K562 (cell line): ENCODE data around the gene SVIL. TPM values are rescaled to one million over a fixed set of nuclear protein-coding genes. Genes with fewer than 3 reads are reported as not detected.
"Not testable (repeated sequence)": the region's sequence is repeated elsewhere in the genome, so short reads cannot be mapped to it uniquely, and the experiment has no call there.

Source experiments
- ATAC-seq: fragments of 200-7000 bp; cut with Tn5 transposase; 3 replicates; pipeline ENCODE4 v1.9.1; 2020; ENCODE audit warnings: moderate library complexity
- BruUV-seq: library from RNA; stranded (reverse); fragments of 400-500 nt; replicated peaks from 2 replicates; lab custom pipeline; 2021; lab: Mats Ljungman, UMichigan
- CTCF ChIA-PET: fragments of 300-600 bp; formaldehyde crosslinking; extraction: SDS; loops from one replicate; lab custom pipeline; 2021; ENCODE audit warnings: low intra/inter-chr PET ratio; lab: Yijun Ruan, JAX
- POLR2A ChIA-PET: fragments of 300-600, 350-650 bp; sonication (Branson Sonifier 250); formaldehyde crosslinking; extraction: SDS; loops from one replicate; lab custom pipeline; 2021; ENCODE audit warnings: antibody characterized with exemption, inconsistent platforms; lab: Yijun Ruan, JAX
- DNase-seq, 4 experiments: peaks; one replicate each; pipeline versions ENCODE4 v3.0.0 to v3.0.0-alpha.2; 2011 to 2018; ENCODE audit warnings: low spot score in 3 of 4, mixed read lengths in 3 of 4; ENCODE audit errors: extremely low read depth in 1 of 4
- FAIRE-seq: peaks from 2 replicates; lab custom pipeline; 2011; peaks lifted over from hg19 to GRCh38; lab: Jason Lieb, UNC
- H2AFZ ChIP-seq: 2 replicates; pipeline ENCODE4 v1.6.0; 2011; ENCODE audit warnings: low read depth, low read length, control low read depth, inconsistent platforms
- H3K27ac ChIP-seq: fragments of 200-600 bp; 3 replicates; pipeline ENCODE4 v1.8.0; 2011; ENCODE audit warnings: low read depth, mild to moderate bottlenecking, control low read depth, inconsistent platforms, low read length, moderate library complexity, mixed read lengths; ENCODE audit errors: extremely low read depth
- H3K27me3 ChIP-seq, 2 experiments: fragments of 300-600 bp in 1 of 2; 2 replicates in 1 of 2; 3 replicates in 1 of 2; pipeline versions ENCODE4 v1.6.0 to v1.8.0; 2011; ENCODE audit warnings: inconsistent platforms in 2 of 2, low read length in 2 of 2, mild to moderate bottlenecking in 1 of 2, mixed read lengths in 1 of 2, moderate library complexity in 1 of 2; ENCODE audit not compliant: control insufficient read depth in 2 of 2, insufficient read depth in 2 of 2
- H3K36me3 ChIP-seq: fragments of 300-600 bp; 3 replicates; pipeline ENCODE4 v1.8.0; 2011; ENCODE audit warnings: mild to moderate bottlenecking, low read length, inconsistent platforms; ENCODE audit not compliant: control insufficient read depth, insufficient read depth
- H3K4me1 ChIP-seq, 2 experiments: fragments of 200-600 bp in 1 of 2; replicated peaks in 1 of 2; 2 replicates in 1 of 2; 3 replicates in 1 of 2; pipeline versions ENCODE4 v1.5.1 to v1.8.0; 2011; ENCODE audit warnings: inconsistent platforms in 2 of 2, low read length in 2 of 2, mild to moderate bottlenecking in 1 of 2, mixed read lengths in 1 of 2, moderate library complexity in 1 of 2; ENCODE audit not compliant: control insufficient read depth in 2 of 2, insufficient read depth in 2 of 2
- H3K4me2 ChIP-seq: 2 replicates; pipeline ENCODE4 v1.6.1; 2011; ENCODE audit warnings: low read length, control low read depth, inconsistent platforms, mixed read lengths; ENCODE audit not compliant: insufficient read depth
- H3K4me3 ChIP-seq: fragments of 200-600 bp; sonication (generic), shearing (Covaris generic); 2 replicates; pipeline ENCODE4 v1.5.1; 2016; ENCODE audit warnings: control low read depth, inconsistent platforms
- H3K79me2 ChIP-seq: fragments of 200-600 bp; 3 replicates; pipeline ENCODE4 v1.8.0; 2011; ENCODE audit warnings: low read length, inconsistent platforms; ENCODE audit not compliant: control insufficient read depth, insufficient read depth
- H3K9ac ChIP-seq, 2 experiments: 2 replicates each; pipeline versions ENCODE4 v1.6.0 to v1.6.1; 2011; ENCODE audit warnings: low read depth in 2 of 2, low read length in 2 of 2, control low read depth in 1 of 2, inconsistent platforms in 1 of 2, mild to moderate bottlenecking in 1 of 2, mixed read lengths in 1 of 2; ENCODE audit not compliant: insufficient read depth in 1 of 2
- H3K9me1 ChIP-seq: one replicate; pipeline ENCODE4 v1.6.0; 2011; ENCODE audit warnings: inconsistent platforms, mild to moderate bottlenecking, low read length, moderate library complexity; ENCODE audit not compliant: control insufficient read depth, insufficient read depth
- H3K9me3 ChIP-seq: replicated peaks from 2 replicates; pipeline ENCODE4 v1.5.1; 2011; ENCODE audit warnings: low read depth, low read length, inconsistent platforms; ENCODE audit not compliant: control insufficient read depth, insufficient read depth
- H4K20me1 ChIP-seq: replicated peaks from 2 replicates; pipeline ENCODE4 v1.6.1; 2011; ENCODE audit warnings: low read length, inconsistent platforms, mixed read lengths; ENCODE audit not compliant: control insufficient read depth, insufficient read depth
- ATF7 ChIP-seq: fragments of 450-650 bp; IDR thresholded peaks from 2 replicates; pipeline ENCODE4 v1.7.1; 2014; ENCODE audit warnings: mild to moderate bottlenecking, moderate library complexity
- BMI1 ChIP-seq: fragments of 150-350 bp; IDR thresholded peaks from 2 replicates; pipeline ENCODE4 v1.6.1; 2014; ENCODE audit warnings: low read length
- HLTF ChIP-seq: fragments of 450-650 bp; IDR thresholded peaks from 2 replicates; pipeline ENCODE4 v1.6.1; 2016
- HOXB6 ChIP-seq: fragments of 250-450 bp; sonication (Bioruptor Pico); IDR thresholded peaks from 2 replicates; pipeline ENCODE4 v1.5.1; 2022; ENCODE audit warnings: mild to moderate bottlenecking, borderline replicate concordance
- KLF1 ChIP-seq: fragments of 450-650 bp; IDR thresholded peaks from 2 replicates; pipeline ENCODE4 v1.6.1; 2016; ENCODE audit warnings: missing genetic modification characterization, missing compliant biosample characterization
- RFX1 ChIP-seq: fragments of 450-650 bp; IDR thresholded peaks from 2 replicates; pipeline ENCODE4 v1.6.1; 2016; ENCODE audit warnings: mild to moderate bottlenecking, moderate library complexity
- SIN3B ChIP-seq: fragments of 450-650 bp; IDR thresholded peaks from 2 replicates; pipeline ENCODE4 v1.6.1; 2017; ENCODE audit warnings: low read depth, mild to moderate bottlenecking, moderate library complexity
- SRSF9 ChIP-seq: fragments of 200-400 bp; formaldehyde crosslinking; IDR thresholded peaks from 2 replicates; pipeline ENCODE4 v1.6.1; 2017; ENCODE audit warnings: low read depth, low read length, borderline replicate concordance
- TAF1 ChIP-seq: IDR thresholded peaks from 2 replicates; pipeline ENCODE4 v1.6.1; 2011; ENCODE audit warnings: mild to moderate bottlenecking, low read length, moderate library complexity; ENCODE audit not compliant: insufficient read depth, control insufficient read depth, severe bottlenecking; ENCODE audit errors: extremely low read depth
- THRAP3 ChIP-seq: fragments of 450-650 bp; IDR thresholded peaks from 2 replicates; pipeline ENCODE4 v1.6.1; 2016; ENCODE audit warnings: mild to moderate bottlenecking, inconsistent platforms, borderline replicate concordance
- ZFP30 ChIP-seq: fragments of 250-450 bp; sonication (Bioruptor Pico); IDR thresholded peaks from 2 replicates; pipeline ENCODE4 v1.8.0; 2022; ENCODE audit warnings: moderate library complexity, mild to moderate bottlenecking, inconsistent platforms, borderline replicate concordance
- ZNF311 ChIP-seq: fragments of 250-450 bp; sonication (Bioruptor Pico); IDR thresholded peaks from 2 replicates; pipeline ENCODE4 v1.4.0; 2020; ENCODE audit warnings: mild to moderate bottlenecking, moderate library complexity
- ZNF354B ChIP-seq: fragments of 250-450 bp; sonication (Bioruptor Pico); IDR thresholded peaks from 2 replicates; pipeline ENCODE4 v1.4.0; 2020
- WGBS: fragments of 100-300 bp; shearing (Covaris generic); methylation state at CpG from one replicate; pipeline ENCODE4 v1.1.6; 2016; ENCODE audit warnings: low coverage, mixed read lengths; ENCODE audit not compliant: insufficient coverage; ENCODE audit errors: missing lambda C conversion rate; 5-methylcytosine and 5-hydroxymethylcytosine counted together
- in situ Hi-C: fragments of 300-500 bp; cut with MboI; formaldehyde crosslinking; loops from 4 replicates; pipeline ENCODE4 v1.15.0; 2018; ENCODE audit warnings: inconsistent platforms, mixed read lengths
- intact Hi-C: fragments of 100-400 bp; cut with micrococcal nuclease; formaldehyde crosslinking; loops from 2 replicates; pipeline ENCODE4 v1.14.2; 2022
- polyA plus RNA-seq, 8 experiments: library from polyadenylated mRNA; depleted of rRNA in 4 of 8; stranded (reverse) in 5 of 8; unstranded in 3 of 8; fragments of >200 nt; fragmentation: Nextera tagmentation in 2 of 8; fragmentation: Illumina TruSeq in 1 of 8; extraction: Ambion mirVana in 2 of 8; extraction: Trizol in 1 of 8; gene quantifications; 2 replicates each; pipeline versions ENCODE4 v1.2.1 to v1.2.3, GENCODE V29; 2011 to 2014; ENCODE audit warnings: inconsistent platforms in 1 of 8, missing spikeins in 1 of 8
- total RNA-seq, 7 experiments: library from RNA; depleted of rRNA in 6 of 7; stranded (reverse); fragments of >200 nt in 6 of 7; fragmentation: Illumina TruSeq in 2 of 7; extraction: Trizol in 2 of 7; gene quantifications; 2 replicates each; pipeline versions ENCODE4 v1.2.1 to v1.2.3, GENCODE V29; 2011 to 2021; ENCODE audit warnings: low replicate concordance in 1 of 7
- TF ChIP-seq, protein P1 (sequence below): fragments of 250-450 bp; sonication (Bioruptor Pico); IDR thresholded peaks from 2 replicates; pipeline ENCODE4 v1.5.0; 2022; ENCODE audit warnings: mild to moderate bottlenecking

SVIL gene
- total and polyA plus RNA-seq, 9 of the 15 experiments (the other 6 are each of a cell fraction or from before 2014, with no cell fraction given) = under 0.01 to 0.18 (median 0.05) TPM; not detected in 3

DNA sequence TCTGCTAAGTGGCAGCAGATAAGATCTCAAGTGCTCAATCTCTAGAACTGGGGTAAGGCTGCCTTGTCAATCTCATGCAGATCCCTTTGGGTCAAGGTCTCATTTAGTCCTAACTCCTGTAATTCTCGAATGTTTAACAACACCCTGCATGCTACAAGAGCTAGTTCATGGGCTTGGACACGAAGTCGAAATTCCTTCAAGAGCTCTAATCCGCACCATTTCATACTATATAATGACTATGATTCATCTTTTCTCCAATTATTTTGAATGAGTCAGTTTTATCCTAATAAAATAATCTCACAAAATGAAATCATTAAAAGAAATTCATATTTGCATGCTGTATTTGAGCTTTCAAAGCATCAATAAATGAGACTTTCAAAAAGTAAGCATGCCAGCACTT is 119.7 kb downstream of the SVIL start:
- H3K9ac ChIP-seq, intact Hi-C loops, H3K4me3 ChIP-seq, H4K20me1 ChIP-seq, H2AFZ ChIP-seq, in situ Hi-C loops, ATAC-seq, H3K9me1 ChIP-seq, H3K4me1 ChIP-seq, CTCF ChIA-PET, H3K27ac ChIP-seq, H3K9me3 ChIP-seq, FAIRE-seq, POLR2A ChIA-PET, BruUV-seq, H3K4me2 ChIP-seq, H3K36me3 ChIP-seq, DNase-seq, H3K79me2 ChIP-seq: not testable (repeated sequence)
- peaks cover 3 to 23% of the 10 kb centered on the region in 2 experiments; a peak in 4 of 5 replicates for H3K27me3 ChIP-seq
- 1% methylated on average over 4 of the region's 4 CpGs for WGBS

DNA sequence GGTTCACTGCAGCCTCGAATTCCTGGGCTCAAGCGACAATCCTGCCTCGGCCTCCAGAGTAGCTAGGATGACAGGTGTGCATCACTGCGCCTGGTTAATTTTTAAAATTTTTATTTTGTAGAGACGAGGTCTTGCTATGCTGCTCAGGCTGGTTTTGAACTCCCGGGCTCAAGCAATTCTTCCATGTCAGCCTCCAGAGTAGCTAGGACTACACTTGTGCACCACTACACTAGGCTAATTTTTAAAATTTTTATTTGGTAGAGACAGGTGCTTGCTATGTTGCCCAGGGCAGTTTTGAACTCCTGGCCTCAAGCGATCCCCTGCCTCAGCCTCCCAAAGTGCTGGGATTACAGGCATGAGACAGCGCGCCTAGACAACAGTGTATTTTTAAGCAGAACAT is 120.5 kb downstream of the SVIL start:
- in situ Hi-C loops = no loop called here

More for the DNA sequence above, 120.5 kb downstream of the SVIL start:
- intact Hi-C loops = loop anchor here (5.0 kb wide), 1 partner anchor 137 kb away; no protein-coding TSS in a partner anchor
- ATAC-seq (no peak), FAIRE-seq (no peak), DNase-seq (no peak)
- Histone ChIP-seq H3K4me1 (no peaks in the 10 kb centered on the region), H2AFZ (no peak overlapping the region), H3K27ac (no peak overlapping the region), H3K9me1 (no peaks in the 10 kb centered on the region), H3K4me2 (no peak overlapping the region), H3K9me3 (no peaks in the 10 kb centered on the region), H3K27me3 (peaks cover 5 to 23% of the 10 kb centered on the region in 2 experiments; a peak in 4 of 5 replicates), H3K79me2 (no peaks in the 10 kb centered on the region), H3K9ac (no peak overlapping the region), H3K4me3 (no peak overlapping the region), H4K20me1 (no peaks in the 10 kb centered on the region), H3K36me3 (no peaks in the 10 kb centered on the region)
- POLR2A ChIA-PET = interaction anchor here (0.6 kb wide), 1 partner anchor 799 kb away, joined by 3 read pairs; no protein-coding TSS in a partner anchor
- CTCF ChIA-PET = no interaction called here
- no TSS peak for BruUV-seq
- TF ChIP-seq RFX1 = no peak
- no peak for TF ChIP-seq ATF7
- no peak for TF ChIP-seq HOXB6 (CRISPR knock-in tag)
- no peak for TF ChIP-seq SRSF9
- TF ChIP-seq, protein P1, sequence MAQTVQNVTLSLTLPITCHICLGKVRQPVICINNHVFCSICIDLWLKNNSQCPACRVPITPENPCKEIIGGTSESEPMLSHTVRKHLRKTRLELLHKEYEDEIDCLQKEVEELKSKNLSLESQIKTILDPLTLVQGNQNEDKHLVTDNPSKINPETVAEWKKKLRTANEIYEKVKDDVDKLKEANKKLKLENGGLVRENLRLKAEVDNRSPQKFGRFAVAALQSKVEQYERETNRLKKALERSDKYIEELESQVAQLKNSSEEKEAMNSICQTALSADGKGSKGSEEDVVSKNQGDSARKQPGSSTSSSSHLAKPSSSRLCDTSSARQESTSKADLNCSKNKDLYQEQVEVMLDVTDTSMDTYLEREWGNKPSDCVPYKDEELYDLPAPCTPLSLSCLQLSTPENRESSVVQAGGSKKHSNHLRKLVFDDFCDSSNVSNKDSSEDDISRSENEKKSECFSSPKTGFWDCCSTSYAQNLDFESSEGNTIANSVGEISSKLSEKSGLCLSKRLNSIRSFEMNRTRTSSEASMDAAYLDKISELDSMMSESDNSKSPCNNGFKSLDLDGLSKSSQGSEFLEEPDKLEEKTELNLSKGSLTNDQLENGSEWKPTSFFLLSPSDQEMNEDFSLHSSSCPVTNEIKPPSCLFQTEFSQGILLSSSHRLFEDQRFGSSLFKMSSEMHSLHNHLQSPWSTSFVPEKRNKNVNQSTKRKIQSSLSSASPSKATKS (CRISPR knock-in tag) = no peak
- TF ChIP-seq HLTF = no peak
- no peak for TF ChIP-seq ZNF354B
- TF ChIP-seq BMI1 = no peak
- TF ChIP-seq SIN3B = no peak
- no peak for TF ChIP-seq TAF1
- TF ChIP-seq ZNF311 (CRISPR knock-in tag) = no peak
- no peak for TF ChIP-seq KLF1 (tag)
- no peak for TF ChIP-seq ZFP30 (CRISPR knock-in tag)
- TF ChIP-seq THRAP3 = no peak
- 7% methylated on average over 9 of the region's 9 CpGs for WGBS
